K562 (cell line): ENCODE data around the gene MYH7. TPM values are rescaled to one million over a fixed set of nuclear protein-coding genes. Genes with fewer than 3 reads are reported as not detected.

ENCODE experiments used
- ZNF551 ChIP-seq: fragments of 250-450 bp; sonication (Bioruptor Pico); IDR thresholded peaks from 2 replicates; pipeline ENCODE4 v1.5.0; 2021; ENCODE audit warnings: mild to moderate bottlenecking, moderate library complexity
- polyA plus RNA-seq, 8 experiments: library from polyadenylated mRNA; depleted of rRNA in 4 of 8; stranded (reverse) in 5 of 8; unstranded in 3 of 8; fragments of >200 nt; fragmentation: Nextera tagmentation in 2 of 8; fragmentation: Illumina TruSeq in 1 of 8; extraction: Ambion mirVana in 2 of 8; extraction: Trizol in 1 of 8; gene quantifications; 2 replicates each; pipeline versions ENCODE4 v1.2.1 to v1.2.3, GENCODE V29; 2011 to 2014; ENCODE audit warnings: inconsistent platforms in 1 of 8, missing spikeins in 1 of 8
- total RNA-seq, 7 experiments: library from RNA; depleted of rRNA in 6 of 7; stranded (reverse); fragments of >200 nt in 6 of 7; fragmentation: Illumina TruSeq in 2 of 7; extraction: Trizol in 2 of 7; gene quantifications; 2 replicates each; pipeline versions ENCODE4 v1.2.1 to v1.2.3, GENCODE V29; 2011 to 2021; ENCODE audit warnings: low replicate concordance in 1 of 7
- TF ChIP-seq, protein P1 (sequence below): fragments of 200-600 bp; sonication (generic); IDR thresholded peaks from one replicate; pipeline ENCODE4 v1.6.1; 2012; ENCODE audit warnings: mild to moderate bottlenecking, low read depth, low read length, inconsistent platforms
- TF ChIP-seq, protein P2 (sequence below): fragments of 450-650 bp; IDR thresholded peaks from 2 replicates; pipeline ENCODE4 v1.7.1; 2018; ENCODE audit warnings: mild to moderate bottlenecking, low read depth; ENCODE audit not compliant: partially characterized antibody
- TF ChIP-seq, protein P3 (sequence below): fragments of 250-450 bp; sonication (Bioruptor Pico); IDR thresholded peaks from 2 replicates; pipeline ENCODE4 v1.5.0; 2020; ENCODE audit warnings: mild to moderate bottlenecking, borderline replicate concordance
- TF ChIP-seq, protein P4 (sequence below): sonication (generic); formaldehyde crosslinking; IDR thresholded peaks from 2 replicates; pipeline ENCODE4 v1.8.0; 2023; ENCODE audit warnings: missing genetic modification reagents, mild to moderate bottlenecking, borderline replicate concordance

The MYH7 gene
- total and polyA plus RNA-seq, 9 of the 15 experiments (the other 6 are each of a cell fraction or from before 2014, with no cell fraction given), result not detected

DNA sequence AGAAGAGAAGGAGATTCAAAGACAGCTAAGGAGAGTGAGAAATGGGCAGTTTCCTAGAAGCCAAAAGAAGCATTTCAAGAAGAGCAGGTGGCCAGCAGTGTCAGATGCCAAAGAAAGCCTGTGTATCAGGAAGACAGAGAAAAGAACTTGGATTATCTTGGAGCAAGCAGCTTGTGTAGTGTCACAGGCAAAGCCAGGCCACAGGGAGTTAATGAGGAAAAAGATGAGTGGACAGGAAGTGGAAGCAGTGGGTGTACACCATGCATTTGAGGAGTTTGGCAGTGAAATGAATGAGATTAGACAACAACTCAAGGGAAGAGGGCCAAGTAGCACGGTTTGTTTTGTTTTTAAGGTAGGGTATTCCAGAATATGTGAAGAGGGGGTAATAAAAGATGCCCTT, 5.6 kb upstream of the MYH7 start (continued):
- TF ChIP-seq, protein P1, sequence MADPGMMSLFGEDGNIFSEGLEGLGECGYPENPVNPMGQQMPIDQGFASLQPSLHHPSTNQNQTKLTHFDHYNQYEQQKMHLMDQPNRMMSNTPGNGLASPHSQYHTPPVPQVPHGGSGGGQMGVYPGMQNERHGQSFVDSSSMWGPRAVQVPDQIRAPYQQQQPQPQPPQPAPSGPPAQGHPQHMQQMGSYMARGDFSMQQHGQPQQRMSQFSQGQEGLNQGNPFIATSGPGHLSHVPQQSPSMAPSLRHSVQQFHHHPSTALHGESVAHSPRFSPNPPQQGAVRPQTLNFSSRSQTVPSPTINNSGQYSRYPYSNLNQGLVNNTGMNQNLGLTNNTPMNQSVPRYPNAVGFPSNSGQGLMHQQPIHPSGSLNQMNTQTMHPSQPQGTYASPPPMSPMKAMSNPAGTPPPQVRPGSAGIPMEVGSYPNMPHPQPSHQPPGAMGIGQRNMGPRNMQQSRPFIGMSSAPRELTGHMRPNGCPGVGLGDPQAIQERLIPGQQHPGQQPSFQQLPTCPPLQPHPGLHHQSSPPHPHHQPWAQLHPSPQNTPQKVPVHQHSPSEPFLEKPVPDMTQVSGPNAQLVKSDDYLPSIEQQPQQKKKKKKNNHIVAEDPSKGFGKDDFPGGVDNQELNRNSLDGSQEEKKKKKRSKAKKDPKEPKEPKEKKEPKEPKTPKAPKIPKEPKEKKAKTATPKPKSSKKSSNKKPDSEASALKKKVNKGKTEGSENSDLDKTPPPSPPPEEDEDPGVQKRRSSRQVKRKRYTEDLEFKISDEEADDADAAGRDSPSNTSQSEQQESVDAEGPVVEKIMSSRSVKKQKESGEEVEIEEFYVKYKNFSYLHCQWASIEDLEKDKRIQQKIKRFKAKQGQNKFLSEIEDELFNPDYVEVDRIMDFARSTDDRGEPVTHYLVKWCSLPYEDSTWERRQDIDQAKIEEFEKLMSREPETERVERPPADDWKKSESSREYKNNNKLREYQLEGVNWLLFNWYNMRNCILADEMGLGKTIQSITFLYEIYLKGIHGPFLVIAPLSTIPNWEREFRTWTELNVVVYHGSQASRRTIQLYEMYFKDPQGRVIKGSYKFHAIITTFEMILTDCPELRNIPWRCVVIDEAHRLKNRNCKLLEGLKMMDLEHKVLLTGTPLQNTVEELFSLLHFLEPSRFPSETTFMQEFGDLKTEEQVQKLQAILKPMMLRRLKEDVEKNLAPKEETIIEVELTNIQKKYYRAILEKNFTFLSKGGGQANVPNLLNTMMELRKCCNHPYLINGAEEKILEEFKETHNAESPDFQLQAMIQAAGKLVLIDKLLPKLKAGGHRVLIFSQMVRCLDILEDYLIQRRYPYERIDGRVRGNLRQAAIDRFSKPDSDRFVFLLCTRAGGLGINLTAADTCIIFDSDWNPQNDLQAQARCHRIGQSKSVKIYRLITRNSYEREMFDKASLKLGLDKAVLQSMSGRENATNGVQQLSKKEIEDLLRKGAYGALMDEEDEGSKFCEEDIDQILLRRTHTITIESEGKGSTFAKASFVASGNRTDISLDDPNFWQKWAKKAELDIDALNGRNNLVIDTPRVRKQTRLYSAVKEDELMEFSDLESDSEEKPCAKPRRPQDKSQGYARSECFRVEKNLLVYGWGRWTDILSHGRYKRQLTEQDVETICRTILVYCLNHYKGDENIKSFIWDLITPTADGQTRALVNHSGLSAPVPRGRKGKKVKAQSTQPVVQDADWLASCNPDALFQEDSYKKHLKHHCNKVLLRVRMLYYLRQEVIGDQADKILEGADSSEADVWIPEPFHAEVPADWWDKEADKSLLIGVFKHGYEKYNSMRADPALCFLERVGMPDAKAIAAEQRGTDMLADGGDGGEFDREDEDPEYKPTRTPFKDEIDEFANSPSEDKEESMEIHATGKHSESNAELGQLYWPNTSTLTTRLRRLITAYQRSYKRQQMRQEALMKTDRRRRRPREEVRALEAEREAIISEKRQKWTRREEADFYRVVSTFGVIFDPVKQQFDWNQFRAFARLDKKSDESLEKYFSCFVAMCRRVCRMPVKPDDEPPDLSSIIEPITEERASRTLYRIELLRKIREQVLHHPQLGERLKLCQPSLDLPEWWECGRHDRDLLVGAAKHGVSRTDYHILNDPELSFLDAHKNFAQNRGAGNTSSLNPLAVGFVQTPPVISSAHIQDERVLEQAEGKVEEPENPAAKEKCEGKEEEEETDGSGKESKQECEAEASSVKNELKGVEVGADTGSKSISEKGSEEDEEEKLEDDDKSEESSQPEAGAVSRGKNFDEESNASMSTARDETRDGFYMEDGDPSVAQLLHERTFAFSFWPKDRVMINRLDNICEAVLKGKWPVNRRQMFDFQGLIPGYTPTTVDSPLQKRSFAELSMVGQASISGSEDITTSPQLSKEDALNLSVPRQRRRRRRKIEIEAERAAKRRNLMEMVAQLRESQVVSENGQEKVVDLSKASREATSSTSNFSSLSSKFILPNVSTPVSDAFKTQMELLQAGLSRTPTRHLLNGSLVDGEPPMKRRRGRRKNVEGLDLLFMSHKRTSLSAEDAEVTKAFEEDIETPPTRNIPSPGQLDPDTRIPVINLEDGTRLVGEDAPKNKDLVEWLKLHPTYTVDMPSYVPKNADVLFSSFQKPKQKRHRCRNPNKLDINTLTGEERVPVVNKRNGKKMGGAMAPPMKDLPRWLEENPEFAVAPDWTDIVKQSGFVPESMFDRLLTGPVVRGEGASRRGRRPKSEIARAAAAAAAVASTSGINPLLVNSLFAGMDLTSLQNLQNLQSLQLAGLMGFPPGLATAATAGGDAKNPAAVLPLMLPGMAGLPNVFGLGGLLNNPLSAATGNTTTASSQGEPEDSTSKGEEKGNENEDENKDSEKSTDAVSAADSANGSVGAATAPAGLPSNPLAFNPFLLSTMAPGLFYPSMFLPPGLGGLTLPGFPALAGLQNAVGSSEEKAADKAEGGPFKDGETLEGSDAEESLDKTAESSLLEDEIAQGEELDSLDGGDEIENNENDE, result no peak
- TF ChIP-seq ZNF551 (CRISPR knock-in tag), result no peak
- TF ChIP-seq, protein P2, sequence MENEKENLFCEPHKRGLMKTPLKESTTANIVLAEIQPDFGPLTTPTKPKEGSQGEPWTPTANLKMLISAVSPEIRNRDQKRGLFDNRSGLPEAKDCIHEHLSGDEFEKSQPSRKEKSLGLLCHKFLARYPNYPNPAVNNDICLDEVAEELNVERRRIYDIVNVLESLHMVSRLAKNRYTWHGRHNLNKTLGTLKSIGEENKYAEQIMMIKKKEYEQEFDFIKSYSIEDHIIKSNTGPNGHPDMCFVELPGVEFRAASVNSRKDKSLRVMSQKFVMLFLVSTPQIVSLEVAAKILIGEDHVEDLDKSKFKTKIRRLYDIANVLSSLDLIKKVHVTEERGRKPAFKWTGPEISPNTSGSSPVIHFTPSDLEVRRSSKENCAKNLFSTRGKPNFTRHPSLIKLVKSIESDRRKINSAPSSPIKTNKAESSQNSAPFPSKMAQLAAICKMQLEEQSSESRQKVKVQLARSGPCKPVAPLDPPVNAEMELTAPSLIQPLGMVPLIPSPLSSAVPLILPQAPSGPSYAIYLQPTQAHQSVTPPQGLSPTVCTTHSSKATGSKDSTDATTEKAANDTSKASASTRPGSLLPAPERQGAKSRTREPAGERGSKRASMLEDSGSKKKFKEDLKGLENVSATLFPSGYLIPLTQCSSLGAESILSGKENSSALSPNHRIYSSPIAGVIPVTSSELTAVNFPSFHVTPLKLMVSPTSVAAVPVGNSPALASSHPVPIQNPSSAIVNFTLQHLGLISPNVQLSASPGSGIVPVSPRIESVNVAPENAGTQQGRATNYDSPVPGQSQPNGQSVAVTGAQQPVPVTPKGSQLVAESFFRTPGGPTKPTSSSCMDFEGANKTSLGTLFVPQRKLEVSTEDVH, result no peak
- TF ChIP-seq, protein P3, sequence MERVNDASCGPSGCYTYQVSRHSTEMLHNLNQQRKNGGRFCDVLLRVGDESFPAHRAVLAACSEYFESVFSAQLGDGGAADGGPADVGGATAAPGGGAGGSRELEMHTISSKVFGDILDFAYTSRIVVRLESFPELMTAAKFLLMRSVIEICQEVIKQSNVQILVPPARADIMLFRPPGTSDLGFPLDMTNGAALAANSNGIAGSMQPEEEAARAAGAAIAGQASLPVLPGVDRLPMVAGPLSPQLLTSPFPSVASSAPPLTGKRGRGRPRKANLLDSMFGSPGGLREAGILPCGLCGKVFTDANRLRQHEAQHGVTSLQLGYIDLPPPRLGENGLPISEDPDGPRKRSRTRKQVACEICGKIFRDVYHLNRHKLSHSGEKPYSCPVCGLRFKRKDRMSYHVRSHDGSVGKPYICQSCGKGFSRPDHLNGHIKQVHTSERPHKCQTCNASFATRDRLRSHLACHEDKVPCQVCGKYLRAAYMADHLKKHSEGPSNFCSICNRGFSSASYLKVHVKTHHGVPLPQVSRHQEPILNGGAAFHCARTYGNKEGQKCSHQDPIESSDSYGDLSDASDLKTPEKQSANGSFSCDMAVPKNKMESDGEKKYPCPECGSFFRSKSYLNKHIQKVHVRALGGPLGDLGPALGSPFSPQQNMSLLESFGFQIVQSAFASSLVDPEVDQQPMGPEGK (CRISPR knock-in tag), result no peak
- TF ChIP-seq, protein P4, sequence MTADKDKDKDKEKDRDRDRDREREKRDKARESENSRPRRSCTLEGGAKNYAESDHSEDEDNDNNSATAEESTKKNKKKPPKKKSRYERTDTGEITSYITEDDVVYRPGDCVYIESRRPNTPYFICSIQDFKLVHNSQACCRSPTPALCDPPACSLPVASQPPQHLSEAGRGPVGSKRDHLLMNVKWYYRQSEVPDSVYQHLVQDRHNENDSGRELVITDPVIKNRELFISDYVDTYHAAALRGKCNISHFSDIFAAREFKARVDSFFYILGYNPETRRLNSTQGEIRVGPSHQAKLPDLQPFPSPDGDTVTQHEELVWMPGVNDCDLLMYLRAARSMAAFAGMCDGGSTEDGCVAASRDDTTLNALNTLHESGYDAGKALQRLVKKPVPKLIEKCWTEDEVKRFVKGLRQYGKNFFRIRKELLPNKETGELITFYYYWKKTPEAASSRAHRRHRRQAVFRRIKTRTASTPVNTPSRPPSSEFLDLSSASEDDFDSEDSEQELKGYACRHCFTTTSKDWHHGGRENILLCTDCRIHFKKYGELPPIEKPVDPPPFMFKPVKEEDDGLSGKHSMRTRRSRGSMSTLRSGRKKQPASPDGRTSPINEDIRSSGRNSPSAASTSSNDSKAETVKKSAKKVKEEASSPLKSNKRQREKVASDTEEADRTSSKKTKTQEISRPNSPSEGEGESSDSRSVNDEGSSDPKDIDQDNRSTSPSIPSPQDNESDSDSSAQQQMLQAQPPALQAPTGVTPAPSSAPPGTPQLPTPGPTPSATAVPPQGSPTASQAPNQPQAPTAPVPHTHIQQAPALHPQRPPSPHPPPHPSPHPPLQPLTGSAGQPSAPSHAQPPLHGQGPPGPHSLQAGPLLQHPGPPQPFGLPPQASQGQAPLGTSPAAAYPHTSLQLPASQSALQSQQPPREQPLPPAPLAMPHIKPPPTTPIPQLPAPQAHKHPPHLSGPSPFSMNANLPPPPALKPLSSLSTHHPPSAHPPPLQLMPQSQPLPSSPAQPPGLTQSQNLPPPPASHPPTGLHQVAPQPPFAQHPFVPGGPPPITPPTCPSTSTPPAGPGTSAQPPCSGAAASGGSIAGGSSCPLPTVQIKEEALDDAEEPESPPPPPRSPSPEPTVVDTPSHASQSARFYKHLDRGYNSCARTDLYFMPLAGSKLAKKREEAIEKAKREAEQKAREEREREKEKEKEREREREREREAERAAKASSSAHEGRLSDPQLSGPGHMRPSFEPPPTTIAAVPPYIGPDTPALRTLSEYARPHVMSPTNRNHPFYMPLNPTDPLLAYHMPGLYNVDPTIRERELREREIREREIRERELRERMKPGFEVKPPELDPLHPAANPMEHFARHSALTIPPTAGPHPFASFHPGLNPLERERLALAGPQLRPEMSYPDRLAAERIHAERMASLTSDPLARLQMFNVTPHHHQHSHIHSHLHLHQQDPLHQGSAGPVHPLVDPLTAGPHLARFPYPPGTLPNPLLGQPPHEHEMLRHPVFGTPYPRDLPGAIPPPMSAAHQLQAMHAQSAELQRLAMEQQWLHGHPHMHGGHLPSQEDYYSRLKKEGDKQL, result no peak
